OCI-LY1 (cell line): Measurements from ENCODE around the gene DRD2.

ENCODE experiments used
- H2AFZ ChIP-seq: fragments of 200-600 bp; sonication (generic), shearing (Covaris generic); 2 replicates; pipeline ENCODE4 v1.6.0; 2014; ENCODE audit warnings: antibody characterized with exemption, mild to moderate bottlenecking, low read length
- H3F3A ChIP-seq: fragments of 200-600 bp; sonication (generic), shearing (Covaris generic); 2 replicates; pipeline ENCODE4 v1.6.0; 2014; ENCODE audit warnings: mild to moderate bottlenecking, antibody characterized with exemption, low read length, moderate library complexity; ENCODE audit not compliant: insufficient read depth
- H3K27ac ChIP-seq: fragments of 200-600 bp; sonication (generic); 2 replicates; pipeline ENCODE4 v1.5.1; 2014; ENCODE audit warnings: low read length, mixed run types, mild to moderate bottlenecking, low read depth; ENCODE audit not compliant: poor library complexity, severe bottlenecking
- H3K27me3 ChIP-seq: fragments of 200-600 bp; sonication (generic); 2 replicates; pipeline ENCODE4 v1.6.0; 2014; ENCODE audit warnings: antibody characterized with exemption, mild to moderate bottlenecking, low read length, moderate library complexity; ENCODE audit not compliant: insufficient read depth
- H3K36me3 ChIP-seq: fragments of 200-600 bp; sonication (generic); 2 replicates; pipeline ENCODE4 v1.6.1; 2014; ENCODE audit warnings: mild to moderate bottlenecking, antibody characterized with exemption, low read length, moderate library complexity, mixed read lengths; ENCODE audit not compliant: insufficient read depth
- H3K4me1 ChIP-seq: fragments of 200-600 bp; sonication (generic); 2 replicates; pipeline ENCODE4 v1.5.1; 2014; ENCODE audit warnings: mild to moderate bottlenecking, low read length, moderate library complexity; ENCODE audit not compliant: insufficient read depth, severe bottlenecking
- H3K4me2 ChIP-seq: fragments of 200-600 bp; sonication (generic), shearing (Covaris generic); 2 replicates; pipeline ENCODE4 v1.6.1; 2014; ENCODE audit warnings: low read length
- H3K4me3 ChIP-seq: fragments of 200-600 bp; sonication (generic); 2 replicates; pipeline ENCODE4 v1.5.1; 2014; ENCODE audit warnings: low read length, low read depth, mild to moderate bottlenecking, mixed read lengths; ENCODE audit not compliant: poor library complexity, severe bottlenecking
- H3K79me2 ChIP-seq: fragments of 200-600 bp; shearing (Covaris generic); 2 replicates; pipeline ENCODE4 v1.6.1; 2016; ENCODE audit warnings: mixed run types, low read length, mixed read lengths; ENCODE audit not compliant: insufficient read depth
- H3K9ac ChIP-seq: fragments of 200-600 bp; sonication (generic), shearing (Covaris generic); 2 replicates; pipeline ENCODE4 v1.6.1; 2014; ENCODE audit warnings: mild to moderate bottlenecking, low read length, mixed read lengths
- H3K9me2 ChIP-seq: fragments of 200-600 bp; sonication (generic), shearing (Covaris generic); 2 replicates; pipeline ENCODE4 v1.6.1; 2014; ENCODE audit warnings: low read depth, mild to moderate bottlenecking, low read length, mixed read lengths
- H3K9me3 ChIP-seq: fragments of 200-600 bp; shearing (Covaris generic); 2 replicates; pipeline ENCODE4 v1.6.1; 2014; ENCODE audit warnings: low read length, mixed read lengths
- H4K20me1 ChIP-seq: fragments of 200-600 bp; sonication (generic), shearing (Covaris generic); 2 replicates; pipeline ENCODE4 v1.6.0; 2016; ENCODE audit warnings: mild to moderate bottlenecking, low read length; ENCODE audit not compliant: insufficient read depth
- EZH2 ChIP-seq: fragments of 200-600 bp; sonication (generic), shearing (Covaris generic); IDR thresholded peaks from 2 replicates; pipeline ENCODE4 v1.8.0; 2017; ENCODE audit warnings: borderline replicate concordance, mixed run types, mild to moderate bottlenecking, antibody characterized with exemption, low read length, moderate library complexity, mixed read lengths
- TF ChIP-seq, protein P1 (sequence below): fragments of 200-600 bp; sonication (generic), shearing (Covaris generic); IDR thresholded peaks from 2 replicates; pipeline ENCODE4 v1.5.1; 2017; ENCODE audit warnings: mild to moderate bottlenecking, antibody characterized with exemption, low read length, moderate library complexity, mixed read lengths

DRD2 gene

DNA sequence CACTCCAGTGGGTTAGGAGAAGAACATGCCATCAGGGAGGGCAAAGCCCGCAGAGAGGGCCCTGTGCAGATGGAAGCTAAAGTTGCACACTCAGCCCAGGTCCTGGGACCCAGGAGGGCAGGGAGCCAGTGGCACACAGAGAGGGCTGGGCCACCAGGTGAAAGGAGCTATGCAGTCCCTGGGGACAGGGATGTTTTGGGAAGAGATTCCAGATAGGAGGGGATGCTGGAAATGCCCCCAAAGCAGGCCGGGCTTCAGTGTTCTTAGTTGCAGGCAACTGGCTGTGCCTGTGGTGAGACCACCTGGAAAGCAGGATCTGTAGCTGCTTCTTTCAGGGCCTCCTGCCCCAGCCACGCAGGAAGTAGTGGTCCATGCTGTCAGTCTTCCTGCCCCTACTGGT is 68.0 kb downstream of the DRD2 start:
- Histone ChIP-seq H3K9me2 (no peaks in the 10 kb centered on the region), H3K4me1 (no peaks in the 10 kb centered on the region), H2AFZ (no peak overlapping the region), H3K9me3 (no peaks in the 10 kb centered on the region), H3K4me2 (no peak overlapping the region), H4K20me1 (no peaks in the 10 kb centered on the region), H3F3A (no peaks in the 10 kb centered on the region), H3K36me3 (no peaks in the 10 kb centered on the region), H3K4me3 (no peak overlapping the region), H3K27ac (no peak overlapping the region), H3K9ac (no peak overlapping the region), H3K27me3 (no peaks in the 10 kb centered on the region), H3K79me2 (no peaks in the 10 kb centered on the region)
- no peak for TF ChIP-seq EZH2
- TF ChIP-seq, protein P1, sequence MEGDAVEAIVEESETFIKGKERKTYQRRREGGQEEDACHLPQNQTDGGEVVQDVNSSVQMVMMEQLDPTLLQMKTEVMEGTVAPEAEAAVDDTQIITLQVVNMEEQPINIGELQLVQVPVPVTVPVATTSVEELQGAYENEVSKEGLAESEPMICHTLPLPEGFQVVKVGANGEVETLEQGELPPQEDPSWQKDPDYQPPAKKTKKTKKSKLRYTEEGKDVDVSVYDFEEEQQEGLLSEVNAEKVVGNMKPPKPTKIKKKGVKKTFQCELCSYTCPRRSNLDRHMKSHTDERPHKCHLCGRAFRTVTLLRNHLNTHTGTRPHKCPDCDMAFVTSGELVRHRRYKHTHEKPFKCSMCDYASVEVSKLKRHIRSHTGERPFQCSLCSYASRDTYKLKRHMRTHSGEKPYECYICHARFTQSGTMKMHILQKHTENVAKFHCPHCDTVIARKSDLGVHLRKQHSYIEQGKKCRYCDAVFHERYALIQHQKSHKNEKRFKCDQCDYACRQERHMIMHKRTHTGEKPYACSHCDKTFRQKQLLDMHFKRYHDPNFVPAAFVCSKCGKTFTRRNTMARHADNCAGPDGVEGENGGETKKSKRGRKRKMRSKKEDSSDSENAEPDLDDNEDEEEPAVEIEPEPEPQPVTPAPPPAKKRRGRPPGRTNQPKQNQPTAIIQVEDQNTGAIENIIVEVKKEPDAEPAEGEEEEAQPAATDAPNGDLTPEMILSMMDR, result no peak

GRCh38 chr11:113405724-113406478 is 69.3 kb downstream of the DRD2 start:
- H3K9me2 ChIP-seq, result no peaks in the 10 kb centered on the region
- no peaks in the 10 kb centered on the region for H3K9me3 ChIP-seq
- H4K20me1 ChIP-seq, result no peaks in the 10 kb centered on the region
- H3F3A ChIP-seq, result no peaks in the 10 kb centered on the region
- no peaks in the 10 kb centered on the region for H3K27me3 ChIP-seq
- no peak overlapping the region for H3K4me2 ChIP-seq
- no peak for TF ChIP-seq EZH2
- H3K9ac ChIP-seq, result no peak overlapping the region
- no peak overlapping the region for H3K4me3 ChIP-seq
- no peaks in the 10 kb centered on the region for H3K36me3 ChIP-seq
- no peak overlapping the region for H2AFZ ChIP-seq
- no peaks in the 10 kb centered on the region for H3K4me1 ChIP-seq
- no peak overlapping the region for H3K27ac ChIP-seq
- no peaks in the 10 kb centered on the region for H3K79me2 ChIP-seq

- Histone ChIP-seq H3K36me3 (no peaks in the 10 kb centered on the region), H3K9ac (no peak overlapping the region), H3K9me3 (no peaks in the 10 kb centered on the region), H3K4me2 (no peak overlapping the region), H3K27me3 (no peaks in the 10 kb centered on the region), H3K4me1 (no peaks in the 10 kb centered on the region), H3K4me3 (no peak overlapping the region), H3K9me2 (no peaks in the 10 kb centered on the region), H3K27ac (no peak overlapping the region), H3F3A (no peaks in the 10 kb centered on the region), H3K79me2 (no peaks in the 10 kb centered on the region), H4K20me1 (no peaks in the 10 kb centered on the region), H2AFZ (no peak overlapping the region)
- no peak for TF ChIP-seq EZH2
- TF ChIP-seq, protein P1, result no peak
These were observed 70.3 kb downstream of the DRD2 start for GRCh38 chr11:113404859-113405430.

GRCh38 chr11:113401718-113402117 is 73.5 kb downstream of the DRD2 start:
- TF ChIP-seq EZH2, result no peak
- TF ChIP-seq, protein P1, result no peak

More at GRCh38 chr11:113401718-113402117, 73.5 kb downstream of the DRD2 start:
- no peak overlapping the region for H3K27ac ChIP-seq
- no peak overlapping the region for H2AFZ ChIP-seq
- no peak overlapping the region for H3K4me3 ChIP-seq
- H4K20me1 ChIP-seq, result no peaks in the 10 kb centered on the region
- H3K4me2 ChIP-seq, result no peak overlapping the region
- no peaks in the 10 kb centered on the region for H3K4me1 ChIP-seq
- no peaks in the 10 kb centered on the region for H3F3A ChIP-seq
- no peaks in the 10 kb centered on the region for H3K9me3 ChIP-seq
- H3K27me3 ChIP-seq, result no peaks in the 10 kb centered on the region
- no peaks in the 10 kb centered on the region for H3K79me2 ChIP-seq
- H3K9ac ChIP-seq, result no peak overlapping the region
- H3K36me3 ChIP-seq, result no peaks in the 10 kb centered on the region
- no peaks in the 10 kb centered on the region for H3K9me2 ChIP-seq
